ENCODE data around the gene POLG2.

POLG2 gene

DNA sequence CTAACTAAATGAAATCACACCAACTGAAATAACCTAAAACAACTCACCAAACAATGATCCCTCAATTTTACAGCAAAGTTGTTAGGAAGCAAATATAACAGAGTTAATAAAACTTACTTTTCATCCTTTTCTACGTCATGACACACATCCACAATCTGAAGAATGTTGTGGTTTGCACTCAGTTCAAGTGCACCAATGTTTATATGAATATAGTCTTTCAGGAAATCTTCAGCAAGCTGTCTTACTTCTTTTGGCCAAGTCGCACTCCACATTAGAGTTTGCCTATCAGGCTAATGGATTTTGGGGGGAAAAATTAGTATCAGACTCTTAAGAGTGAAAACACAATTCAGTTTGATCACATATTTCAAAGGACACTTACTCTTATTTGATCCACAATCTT, 6.0 kb upstream of the POLG2 start:
- DNase-seq (ENCODE audit: low read depth): no peak
- no peak overlapping the region for H3K4me3 ChIP-seq (ENCODE audit: low read depth, low read length)
- TF ChIP-seq, protein P1, sequence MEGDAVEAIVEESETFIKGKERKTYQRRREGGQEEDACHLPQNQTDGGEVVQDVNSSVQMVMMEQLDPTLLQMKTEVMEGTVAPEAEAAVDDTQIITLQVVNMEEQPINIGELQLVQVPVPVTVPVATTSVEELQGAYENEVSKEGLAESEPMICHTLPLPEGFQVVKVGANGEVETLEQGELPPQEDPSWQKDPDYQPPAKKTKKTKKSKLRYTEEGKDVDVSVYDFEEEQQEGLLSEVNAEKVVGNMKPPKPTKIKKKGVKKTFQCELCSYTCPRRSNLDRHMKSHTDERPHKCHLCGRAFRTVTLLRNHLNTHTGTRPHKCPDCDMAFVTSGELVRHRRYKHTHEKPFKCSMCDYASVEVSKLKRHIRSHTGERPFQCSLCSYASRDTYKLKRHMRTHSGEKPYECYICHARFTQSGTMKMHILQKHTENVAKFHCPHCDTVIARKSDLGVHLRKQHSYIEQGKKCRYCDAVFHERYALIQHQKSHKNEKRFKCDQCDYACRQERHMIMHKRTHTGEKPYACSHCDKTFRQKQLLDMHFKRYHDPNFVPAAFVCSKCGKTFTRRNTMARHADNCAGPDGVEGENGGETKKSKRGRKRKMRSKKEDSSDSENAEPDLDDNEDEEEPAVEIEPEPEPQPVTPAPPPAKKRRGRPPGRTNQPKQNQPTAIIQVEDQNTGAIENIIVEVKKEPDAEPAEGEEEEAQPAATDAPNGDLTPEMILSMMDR (IDR thresholded peaks at IDR 0.05; ENCODE audit: low read depth, low read length, missing control alignments): no peak

DNA sequence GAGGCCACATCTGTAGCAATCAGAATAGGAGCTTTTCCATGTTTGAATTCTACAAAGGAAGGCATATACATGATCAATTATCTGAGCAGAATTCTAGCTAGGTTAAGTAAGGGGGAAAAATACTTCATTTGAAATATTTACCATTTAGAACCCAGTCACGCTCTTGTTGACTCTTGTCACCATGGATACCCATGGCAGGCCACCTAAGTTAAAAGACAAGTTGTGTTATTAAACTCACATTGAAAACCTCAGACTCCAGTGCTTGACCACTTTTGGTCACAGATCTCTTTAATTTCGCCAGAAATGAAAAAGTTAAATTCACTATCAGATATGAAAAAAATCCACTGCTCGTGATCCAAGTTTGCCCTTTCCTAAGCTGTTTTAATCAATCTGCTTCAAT, 5.2 kb upstream of the POLG2 start:
- no peak overlapping the region for H3K4me3 ChIP-seq (ENCODE audit: low read depth, low read length)
- TF ChIP-seq, protein P1 (IDR thresholded peaks at IDR 0.05; ENCODE audit: low read depth, low read length, missing control alignments): no peak
- no peak for DNase-seq (ENCODE audit: low read depth)

DNA sequence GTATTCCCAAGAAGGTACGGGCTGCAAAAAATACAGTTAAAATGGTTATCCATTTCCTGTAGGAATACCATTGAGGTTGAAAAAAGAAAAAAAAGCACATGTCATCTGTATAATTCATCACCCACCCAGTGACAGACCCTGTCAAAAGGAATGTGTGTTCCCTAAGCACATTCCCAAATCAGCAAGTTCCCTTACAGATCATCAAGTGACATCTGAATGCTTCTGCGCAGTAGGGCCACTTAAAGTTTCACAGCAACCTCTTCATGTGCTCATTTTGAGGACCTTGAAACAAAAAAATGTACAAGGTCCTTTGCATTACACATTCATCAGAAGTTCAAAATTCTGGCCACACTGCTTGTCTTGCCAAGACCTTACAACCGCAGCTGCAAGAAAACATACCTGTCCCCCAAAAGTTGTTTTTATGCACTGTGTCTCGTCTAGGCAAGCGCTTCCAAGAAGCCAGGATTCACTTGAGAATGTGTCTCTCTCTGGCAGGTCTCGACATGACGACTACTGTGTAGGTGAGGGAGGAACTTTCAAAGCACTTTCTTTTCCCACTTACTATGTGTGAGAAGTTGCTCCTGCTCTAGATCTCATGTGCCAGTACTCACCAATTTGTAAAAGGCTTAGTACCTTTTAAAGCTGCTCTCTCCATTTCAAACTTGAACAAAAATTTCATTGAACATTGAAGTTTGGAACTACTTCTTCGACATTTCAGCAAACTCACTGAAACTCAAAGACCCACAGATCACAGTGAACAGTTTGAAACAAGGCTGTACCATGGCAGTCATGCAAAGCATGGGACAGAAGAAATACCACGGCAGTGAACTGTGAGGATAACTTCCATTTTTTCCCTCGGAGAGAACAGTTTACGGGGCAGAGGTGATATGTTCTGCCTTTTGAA, 4.3 kb upstream of the POLG2 start:
- no peak for DNase-seq (ENCODE audit: low read depth)
- no peak overlapping the region for H3K4me3 ChIP-seq (ENCODE audit: low read depth, low read length)
- TF ChIP-seq, protein P1 (IDR thresholded peaks at IDR 0.05; ENCODE audit: low read depth, low read length, missing control alignments): no peak

DNA sequence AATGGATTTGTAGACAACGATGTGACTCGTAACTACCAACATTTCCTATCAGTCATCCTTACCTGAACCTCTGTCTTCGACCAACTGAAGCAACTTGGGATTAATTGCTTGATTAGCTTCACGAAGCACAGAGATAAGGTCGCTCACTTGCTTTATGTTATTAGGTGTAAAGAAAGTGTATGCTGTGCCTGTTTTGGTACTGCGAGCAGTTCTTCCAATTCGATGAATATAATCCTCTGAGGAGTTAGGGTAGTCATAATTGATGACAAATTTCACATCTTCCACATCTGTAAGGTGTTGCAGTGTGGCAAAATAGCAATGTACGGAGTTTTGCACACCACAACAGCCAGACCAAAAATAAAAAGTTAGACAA, 3.6 kb upstream of the POLG2 start:
- DNase-seq (ENCODE audit: low read depth): no peak
- H3K4me3 ChIP-seq (ENCODE audit: low read depth, low read length): no peak overlapping the region
- TF ChIP-seq, protein P1 (IDR thresholded peaks at IDR 0.05; ENCODE audit: low read depth, low read length, missing control alignments): no peak

DNA sequence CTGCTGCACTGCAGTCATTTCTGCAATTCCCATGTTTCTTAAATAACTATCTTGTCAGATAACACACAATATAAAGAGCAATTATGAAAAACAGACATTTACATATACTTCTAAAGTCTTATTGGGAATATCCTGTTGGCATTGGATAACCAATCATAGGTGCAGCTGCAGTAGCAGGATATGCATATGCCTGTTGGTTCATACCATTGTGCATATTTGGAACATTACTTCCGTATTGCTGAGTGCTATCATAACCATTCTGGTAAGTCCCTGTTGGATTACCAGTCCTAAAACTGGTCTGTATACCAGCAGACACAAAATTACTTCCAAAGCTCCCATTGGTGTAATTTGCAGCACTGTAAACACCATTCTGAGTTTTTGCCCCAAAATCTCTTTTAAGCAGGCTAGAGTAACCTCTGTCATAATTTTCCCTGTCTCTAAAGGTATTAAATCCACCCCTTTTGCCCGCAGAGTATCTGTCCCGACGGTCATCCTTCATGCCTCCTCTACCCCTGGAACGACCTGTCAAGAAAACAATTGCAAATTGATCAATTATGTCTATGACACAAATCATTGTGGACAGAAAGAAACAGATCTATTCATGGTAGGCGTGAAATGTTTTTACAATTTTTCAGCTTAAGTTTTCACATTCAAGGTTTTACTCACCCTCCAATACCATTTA, 3.1 kb upstream of the POLG2 start:
- no peak overlapping the region for H3K4me3 ChIP-seq (ENCODE audit: low read depth, low read length)
- no peak for DNase-seq (ENCODE audit: low read depth)
- TF ChIP-seq, protein P1 (IDR thresholded peaks at IDR 0.05; ENCODE audit: low read depth, low read length, missing control alignments): no peak

DNA sequence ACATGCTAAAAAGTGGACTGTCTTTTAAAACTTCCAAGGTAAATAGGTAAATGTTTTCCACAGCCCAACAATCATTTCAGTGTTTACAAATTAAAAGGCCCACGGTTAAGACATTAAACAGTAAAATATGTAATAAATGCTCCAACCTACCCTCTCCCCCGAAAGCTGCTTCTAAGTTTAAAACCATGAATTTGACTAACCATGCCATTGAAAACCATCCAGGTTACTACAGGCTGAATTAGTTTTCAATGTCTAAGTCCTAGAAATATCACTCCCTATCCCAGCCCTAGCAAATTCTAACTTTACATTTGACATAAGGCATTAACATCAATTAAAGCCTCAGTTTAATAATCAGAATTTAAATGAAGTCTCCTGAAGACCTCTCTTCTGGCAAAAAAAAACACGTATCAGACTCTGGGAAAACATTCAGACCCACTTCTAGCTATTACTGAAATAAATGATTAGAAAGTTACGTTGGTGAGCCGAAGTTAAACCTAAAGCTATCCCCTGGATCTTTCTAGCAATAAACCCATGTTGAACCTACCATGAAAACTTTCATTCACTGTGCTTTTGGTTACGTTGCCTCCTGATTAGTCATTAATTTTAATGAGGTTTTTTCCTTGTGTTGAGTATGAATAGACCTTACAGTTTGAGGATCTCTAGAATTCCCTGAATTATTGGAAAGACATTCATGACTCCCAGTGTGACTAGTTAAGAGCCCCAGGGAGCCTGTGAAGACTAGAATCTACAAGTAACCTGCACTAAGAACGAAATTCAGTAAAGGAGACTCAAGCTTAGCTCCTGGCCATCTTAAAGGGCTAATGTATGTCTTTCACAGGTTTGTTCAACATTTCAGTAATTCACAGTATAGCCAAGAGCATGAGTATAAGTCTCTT, 1.7 kb upstream of the POLG2 start:
- DNase-seq (ENCODE audit: low read depth): no peak
- TF ChIP-seq, protein P1 (IDR thresholded peaks at IDR 0.05; ENCODE audit: low read depth, low read length, missing control alignments): no peak
- H3K4me3 ChIP-seq (ENCODE audit: low read depth, low read length): no peak overlapping the region
